GM12892 (cell line): ENCODE results near the gene MDFIC.

ENCODE experiments used
- POLR2A ChIP-seq: IDR thresholded peaks from 2 replicates; pipeline ENCODE4 v1.6.1; 2011; ENCODE audit warnings: low read depth, low read length, control low read depth
- POLR2AphosphoS5 ChIP-seq: IDR thresholded peaks from 2 replicates; pipeline ENCODE4 v1.6.1; 2011; ENCODE audit warnings: low read depth, low read length, control low read depth
- TAF1 ChIP-seq: IDR thresholded peaks from 2 replicates; pipeline ENCODE4 v1.6.1; 2011; ENCODE audit warnings: low read depth, mild to moderate bottlenecking, control low read depth, low read length, borderline replicate concordance

DNA sequence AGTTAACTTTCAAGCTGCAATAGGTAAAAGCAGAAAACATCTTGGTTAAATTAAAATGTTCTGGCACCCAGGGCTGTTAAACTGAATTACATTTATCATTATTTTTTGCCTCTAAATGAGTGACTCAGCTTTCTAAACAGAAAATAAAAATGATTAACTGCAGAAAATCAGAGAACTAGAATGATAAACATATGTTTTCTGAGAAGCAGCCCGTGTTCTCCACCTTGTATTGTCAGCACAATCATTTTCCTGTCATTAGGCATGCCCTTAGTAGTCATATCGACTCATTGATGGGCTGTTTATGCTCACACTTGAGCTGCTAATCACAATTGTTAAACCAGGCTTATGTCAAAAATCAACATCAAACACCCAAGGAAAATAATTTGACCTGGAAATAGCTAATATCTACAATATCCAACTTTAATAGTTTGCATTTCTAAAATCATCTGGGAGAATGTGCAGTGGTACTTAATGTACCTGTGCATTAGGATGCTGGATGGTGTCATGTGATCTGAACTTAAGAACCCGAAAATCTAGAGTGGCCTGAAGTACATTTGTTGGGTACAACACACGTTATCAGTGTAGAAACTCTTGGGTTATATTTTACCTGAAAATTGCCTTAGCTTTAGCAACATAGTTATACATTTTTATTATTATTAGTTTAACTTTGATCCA is 2.3 kb downstream of the MDFIC start:
- TF ChIP-seq POLR2A (no peak), POLR2AphosphoS5 (no peak), TAF1 (no peak)
